KMS-11 (cell line): ENCODE results near the gene MAP3K7.

Experiments used
- H2AFZ ChIP-seq: fragments of 200-600 bp; sonication (generic); 2 replicates; pipeline ENCODE4 v1.6.1; 2016; ENCODE audit warnings: antibody characterized with exemption, mixed run types, low read depth
- H3K27ac ChIP-seq: fragments of 200-600 bp; sonication (generic); 2 replicates; pipeline ENCODE4 v1.6.1; 2016; ENCODE audit warnings: mild to moderate bottlenecking, mixed run types
- H3K27me3 ChIP-seq: fragments of 200-600 bp; sonication (generic); 2 replicates; pipeline ENCODE4 v1.6.1; 2017; ENCODE audit warnings: mild to moderate bottlenecking, low read depth, mixed run types, moderate library complexity; ENCODE audit not compliant: insufficient read depth
- H3K36me3 ChIP-seq: fragments of 200-600 bp; sonication (generic); 2 replicates; pipeline ENCODE4 v1.6.1; 2017; ENCODE audit warnings: mild to moderate bottlenecking, mixed run types; ENCODE audit not compliant: insufficient read depth
- H3K4me1 ChIP-seq: fragments of 200-600 bp; sonication (generic); 2 replicates; pipeline ENCODE4 v1.6.1; 2016; ENCODE audit warnings: mild to moderate bottlenecking, low read depth, mixed run types; ENCODE audit not compliant: poor library complexity, severe bottlenecking
- H3K4me2 ChIP-seq: fragments of 200-600 bp; sonication (generic); 2 replicates; pipeline ENCODE4 v1.7.0; 2016; ENCODE audit warnings: mild to moderate bottlenecking, mixed run types
- H3K4me3 ChIP-seq: fragments of 200-600 bp; sonication (generic); IDR thresholded peaks from 2 replicates; pipeline ENCODE4 v1.6.1; 2017; ENCODE audit warnings: low read depth, low read length, mixed read lengths; ENCODE audit not compliant: insufficient read depth
- H3K79me2 ChIP-seq: fragments of 200-600 bp; sonication (generic); 2 replicates; pipeline ENCODE4 v1.6.1; 2016; ENCODE audit warnings: low read depth, mixed run types; ENCODE audit not compliant: insufficient read depth
- H3K9ac ChIP-seq: fragments of 200-600 bp; sonication (generic); 2 replicates; pipeline ENCODE4 v1.6.1; 2016; ENCODE audit warnings: mild to moderate bottlenecking, mixed run types
- H4K20me1 ChIP-seq: fragments of 200-600 bp; sonication (generic); 2 replicates; pipeline ENCODE4 v1.6.1; 2016; ENCODE audit warnings: mild to moderate bottlenecking, mixed run types; ENCODE audit not compliant: insufficient read depth
- TF ChIP-seq, protein P1 (sequence below): fragments of 200-600 bp; sonication (generic); conservative IDR thresholded peaks from 2 replicates; pipeline ENCODE4 v1.6.1; 2017; ENCODE audit warnings: low read depth, mild to moderate bottlenecking, antibody characterized with exemption, low read length, moderate library complexity, mixed read lengths

Gene MAP3K7

DNA sequence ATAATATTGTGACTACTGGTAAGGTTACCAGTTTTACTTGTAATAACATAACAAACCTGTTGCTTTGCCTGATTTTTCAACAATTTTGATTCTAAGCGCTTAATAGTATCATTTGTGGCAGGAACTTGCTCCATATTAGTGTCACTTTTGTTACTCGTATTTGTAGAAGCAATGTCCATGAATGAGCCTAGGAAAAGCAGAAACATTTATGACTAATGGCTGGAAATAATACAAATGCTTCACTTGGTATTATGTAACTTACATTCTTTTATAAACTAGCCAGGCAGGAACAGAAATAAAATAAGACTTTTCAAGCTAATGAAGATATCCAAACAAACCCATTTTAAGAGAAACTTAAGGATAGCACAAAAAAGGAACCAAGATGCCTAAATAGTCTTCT, 38.9 kb downstream of the MAP3K7 start:
- Histone ChIP-seq H3K79me2 (no peaks in the 10 kb centered on the region), H3K27me3 (no peaks in the 10 kb centered on the region), H3K9ac (no peak overlapping the region), H4K20me1 (no peaks in the 10 kb centered on the region), H3K4me3 (no peak overlapping the region), H3K36me3 (no peaks in the 10 kb centered on the region), H3K27ac (no peak overlapping the region), H3K4me1 (peaks cover 27% of the 10 kb centered on the region), H3K4me2 (peak overlapping the region; percentile 48; the same call in 1 of the 2 replicates), H2AFZ (no peak overlapping the region)
- TF ChIP-seq, protein P1, sequence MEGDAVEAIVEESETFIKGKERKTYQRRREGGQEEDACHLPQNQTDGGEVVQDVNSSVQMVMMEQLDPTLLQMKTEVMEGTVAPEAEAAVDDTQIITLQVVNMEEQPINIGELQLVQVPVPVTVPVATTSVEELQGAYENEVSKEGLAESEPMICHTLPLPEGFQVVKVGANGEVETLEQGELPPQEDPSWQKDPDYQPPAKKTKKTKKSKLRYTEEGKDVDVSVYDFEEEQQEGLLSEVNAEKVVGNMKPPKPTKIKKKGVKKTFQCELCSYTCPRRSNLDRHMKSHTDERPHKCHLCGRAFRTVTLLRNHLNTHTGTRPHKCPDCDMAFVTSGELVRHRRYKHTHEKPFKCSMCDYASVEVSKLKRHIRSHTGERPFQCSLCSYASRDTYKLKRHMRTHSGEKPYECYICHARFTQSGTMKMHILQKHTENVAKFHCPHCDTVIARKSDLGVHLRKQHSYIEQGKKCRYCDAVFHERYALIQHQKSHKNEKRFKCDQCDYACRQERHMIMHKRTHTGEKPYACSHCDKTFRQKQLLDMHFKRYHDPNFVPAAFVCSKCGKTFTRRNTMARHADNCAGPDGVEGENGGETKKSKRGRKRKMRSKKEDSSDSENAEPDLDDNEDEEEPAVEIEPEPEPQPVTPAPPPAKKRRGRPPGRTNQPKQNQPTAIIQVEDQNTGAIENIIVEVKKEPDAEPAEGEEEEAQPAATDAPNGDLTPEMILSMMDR = no peak

DNA sequence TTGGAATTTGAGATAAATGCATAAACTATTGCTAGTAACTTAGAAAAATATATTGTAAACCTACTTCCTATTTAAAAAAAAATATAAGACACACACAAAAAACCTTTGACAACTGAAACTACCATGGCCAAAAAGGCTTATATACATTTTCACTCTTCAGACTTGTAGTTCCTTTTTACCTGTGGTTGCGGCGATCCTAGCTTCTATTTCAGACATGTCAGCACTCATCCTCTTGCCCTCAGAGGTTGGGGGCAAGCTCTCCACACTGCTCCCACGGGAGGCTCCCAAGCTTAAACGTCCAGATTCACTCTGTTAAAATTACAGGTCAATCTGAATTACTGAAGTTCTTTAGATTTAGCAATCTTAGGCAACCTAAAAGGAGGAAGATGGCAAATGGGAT, 39.8 kb downstream of the MAP3K7 start:
- no peaks in the 10 kb centered on the region for H3K36me3 ChIP-seq
- TF ChIP-seq, protein P1 = no peak
- no peaks in the 10 kb centered on the region for H3K79me2 ChIP-seq
- H4K20me1 ChIP-seq = no peaks in the 10 kb centered on the region
- H2AFZ ChIP-seq = no peak overlapping the region
- peak overlapping the region; percentile 28; the same call in 1 of the 2 replicates for H3K27ac ChIP-seq
- H3K9ac ChIP-seq = no peak overlapping the region
- no peak overlapping the region for H3K4me3 ChIP-seq
- peaks cover 27% of the 10 kb centered on the region for H3K4me1 ChIP-seq
- peak overlapping the region; percentile 48 for H3K4me2 ChIP-seq
- no peaks in the 10 kb centered on the region for H3K27me3 ChIP-seq

DNA sequence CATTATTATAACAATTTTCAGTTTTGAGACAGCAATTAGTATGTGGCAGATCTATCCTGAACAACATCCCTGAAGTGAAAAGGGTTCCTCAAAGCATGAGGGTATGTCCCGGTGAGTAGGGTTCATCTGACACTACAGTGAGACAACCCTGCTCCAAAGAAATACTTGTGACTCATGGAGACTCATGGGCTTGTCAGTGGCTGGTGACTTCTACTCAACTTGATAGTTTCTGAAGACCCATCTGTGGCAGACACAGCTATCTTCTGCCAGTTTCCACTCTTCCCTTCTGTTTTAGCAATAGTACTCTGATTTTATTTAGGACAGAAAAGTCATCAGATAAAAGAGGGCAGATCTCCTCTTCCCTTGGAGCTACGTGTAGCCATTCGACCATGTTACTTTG, 41.4 kb downstream of the MAP3K7 start:
- H4K20me1 ChIP-seq = no peaks in the 10 kb centered on the region
- peaks cover 27% of the 10 kb centered on the region for H3K4me1 ChIP-seq
- H3K36me3 ChIP-seq = no peaks in the 10 kb centered on the region
- H3K27me3 ChIP-seq = no peaks in the 10 kb centered on the region
- H2AFZ ChIP-seq = no peak overlapping the region
- TF ChIP-seq, protein P1 = no peak
- H3K4me2 ChIP-seq = no peak overlapping the region
- no peaks in the 10 kb centered on the region for H3K79me2 ChIP-seq
- no peak overlapping the region for H3K4me3 ChIP-seq
- no peak overlapping the region for H3K9ac ChIP-seq
- no peak overlapping the region for H3K27ac ChIP-seq

DNA sequence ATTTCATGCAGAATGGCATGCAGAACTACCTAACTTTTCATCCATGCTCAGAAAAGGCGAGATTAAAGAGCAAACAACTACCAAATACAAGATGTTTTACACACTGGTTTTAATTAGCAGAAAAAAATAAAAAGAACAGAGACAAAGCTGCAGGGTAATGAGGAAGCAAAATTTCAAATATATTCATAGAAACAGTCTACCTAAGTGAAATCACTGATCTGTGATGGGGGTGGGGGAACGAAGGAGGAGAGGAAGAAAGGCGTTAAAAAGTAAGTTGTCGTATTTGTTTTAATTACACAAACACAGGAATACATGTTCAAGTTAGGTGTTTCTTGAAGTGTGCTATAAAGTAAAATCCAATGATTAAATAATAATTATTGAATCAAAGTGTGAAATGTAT, 42.1 kb downstream of the MAP3K7 start:
- H3K27ac ChIP-seq = no peak overlapping the region
- no peaks in the 10 kb centered on the region for H3K79me2 ChIP-seq
- H4K20me1 ChIP-seq = no peaks in the 10 kb centered on the region
- H3K4me2 ChIP-seq = no peak overlapping the region
- no peaks in the 10 kb centered on the region for H3K27me3 ChIP-seq
- no peak overlapping the region for H2AFZ ChIP-seq
- no peaks in the 10 kb centered on the region for H3K36me3 ChIP-seq
- TF ChIP-seq, protein P1 = no peak
- peaks cover 27% of the 10 kb centered on the region for H3K4me1 ChIP-seq
- no peak overlapping the region for H3K4me3 ChIP-seq
- H3K9ac ChIP-seq = no peak overlapping the region
